Measurements from ENCODE around the gene PLXDC2. TPM values are rescaled to one million over a fixed set of nuclear protein-coding genes. Genes with fewer than 3 reads are reported as not detected.

Gene PLXDC2
- total and polyA plus RNA-seq, 4 donors, result 11.8 to 99.6 (median 40.8) TPM

DNA sequence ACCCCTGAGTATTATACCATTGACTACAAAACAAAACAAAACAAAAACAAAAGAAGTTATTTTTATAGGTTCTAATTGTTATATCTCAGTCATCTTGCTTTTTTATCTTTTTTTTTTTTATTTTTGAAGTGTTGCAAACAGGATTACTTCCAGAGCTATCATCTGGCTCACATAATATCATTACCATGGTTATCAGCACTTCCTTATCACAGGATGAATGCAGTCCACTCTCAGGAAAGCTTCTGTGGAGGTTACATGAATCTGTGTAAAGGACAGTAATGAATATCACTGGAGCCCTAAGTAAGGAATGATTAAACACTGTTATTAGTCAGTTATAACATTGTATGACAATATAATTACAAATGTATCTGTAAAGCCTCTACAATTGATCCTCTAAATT is 451.5 kb downstream of the PLXDC2 start:
- TF ChIP-seq, protein P1, sequence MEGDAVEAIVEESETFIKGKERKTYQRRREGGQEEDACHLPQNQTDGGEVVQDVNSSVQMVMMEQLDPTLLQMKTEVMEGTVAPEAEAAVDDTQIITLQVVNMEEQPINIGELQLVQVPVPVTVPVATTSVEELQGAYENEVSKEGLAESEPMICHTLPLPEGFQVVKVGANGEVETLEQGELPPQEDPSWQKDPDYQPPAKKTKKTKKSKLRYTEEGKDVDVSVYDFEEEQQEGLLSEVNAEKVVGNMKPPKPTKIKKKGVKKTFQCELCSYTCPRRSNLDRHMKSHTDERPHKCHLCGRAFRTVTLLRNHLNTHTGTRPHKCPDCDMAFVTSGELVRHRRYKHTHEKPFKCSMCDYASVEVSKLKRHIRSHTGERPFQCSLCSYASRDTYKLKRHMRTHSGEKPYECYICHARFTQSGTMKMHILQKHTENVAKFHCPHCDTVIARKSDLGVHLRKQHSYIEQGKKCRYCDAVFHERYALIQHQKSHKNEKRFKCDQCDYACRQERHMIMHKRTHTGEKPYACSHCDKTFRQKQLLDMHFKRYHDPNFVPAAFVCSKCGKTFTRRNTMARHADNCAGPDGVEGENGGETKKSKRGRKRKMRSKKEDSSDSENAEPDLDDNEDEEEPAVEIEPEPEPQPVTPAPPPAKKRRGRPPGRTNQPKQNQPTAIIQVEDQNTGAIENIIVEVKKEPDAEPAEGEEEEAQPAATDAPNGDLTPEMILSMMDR (IDR thresholded peaks at IDR 0.05; ENCODE audit: control extremely low read depth, extremely low read depth), result no peak
- H3K27me3 ChIP-seq (ENCODE audit: control insufficient read depth in 3 of 3, insufficient read depth in 3 of 3, low read length in 2 of 3), result no peaks in the 10 kb centered on the region
- no peak overlapping the region for H3K9ac ChIP-seq (ENCODE audit: insufficient read depth in 1 of 2, low read length in 2 of 2)
- peaks cover 0 to 10% (median 4%) of the 10 kb centered on the region in 4 donors for H3K36me3 ChIP-seq (ENCODE audit: control insufficient read depth in 4 of 4, insufficient read depth in 4 of 4, low read length in 4 of 4)
- no peak overlapping the region for H3K4me3 ChIP-seq
- peaks cover 0 to 5% (median 0%) of the 10 kb centered on the region in 5 donors for H3K4me1 ChIP-seq (ENCODE audit: control insufficient read depth in 5 of 5, insufficient read depth in 5 of 5, low read length in 5 of 5)
- no peak overlapping the region for H3K27ac ChIP-seq (ENCODE audit: low read depth in 1 of 2, low read length in 1 of 2)
- DNase-seq (no peak), ATAC-seq (ENCODE audit: insufficient read depth, low FRiP score) (no peak)
- no peaks in the 10 kb centered on the region for H3K9me3 ChIP-seq (ENCODE audit: control insufficient read depth in 4 of 4, insufficient read depth in 3 of 4, low read length in 3 of 4)

DNA sequence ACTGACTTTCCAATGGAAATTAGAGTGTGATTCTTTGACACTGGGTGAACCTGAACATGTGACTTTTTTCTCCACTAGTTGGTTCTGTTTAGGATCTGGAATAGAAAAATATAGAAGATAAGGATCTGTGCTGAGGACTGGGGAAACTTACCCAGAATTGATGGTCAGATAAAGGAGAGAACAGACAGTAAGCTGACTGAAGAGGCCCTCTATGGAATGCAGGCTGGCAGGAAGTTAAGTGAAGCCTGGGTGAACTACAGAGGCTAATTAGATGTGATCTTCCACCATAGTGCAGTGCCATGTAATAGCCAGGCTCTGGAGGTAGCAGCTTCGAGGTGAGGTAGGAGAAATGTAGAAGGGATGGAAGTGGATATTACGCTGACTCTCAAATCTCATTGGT is 455.3 kb downstream of the PLXDC2 start:
- H3K36me3 ChIP-seq (ENCODE audit: control insufficient read depth in 4 of 4, insufficient read depth in 4 of 4, low read length in 4 of 4), result peaks cover 0 to 9% (median 4%) of the 10 kb centered on the region in 4 donors
- WGBS, 2 donors, result 90 to 92% methylated on average over 2 of the region's 2 CpGs
- no peak overlapping the region for H3K4me3 ChIP-seq
- no peak overlapping the region for H3K27ac ChIP-seq (ENCODE audit: low read depth in 1 of 2, low read length in 1 of 2)
- no peaks in the 10 kb centered on the region for H3K9me3 ChIP-seq (ENCODE audit: control insufficient read depth in 4 of 4, insufficient read depth in 3 of 4, low read length in 3 of 4)
- no peak overlapping the region for H3K9ac ChIP-seq (ENCODE audit: insufficient read depth in 1 of 2, low read length in 2 of 2)
- H3K4me1 ChIP-seq (ENCODE audit: control insufficient read depth in 5 of 5, insufficient read depth in 5 of 5, low read length in 5 of 5), result peaks cover 0 to 8% (median 0%) of the 10 kb centered on the region in 5 donors
- no peak for DNase-seq
- no peak for ATAC-seq (ENCODE audit: insufficient read depth, low FRiP score)
- H3K27me3 ChIP-seq (ENCODE audit: control insufficient read depth in 3 of 3, insufficient read depth in 3 of 3, low read length in 2 of 3), result no peaks in the 10 kb centered on the region
- TF ChIP-seq, protein P1 (IDR thresholded peaks at IDR 0.05; ENCODE audit: control extremely low read depth, extremely low read depth), result no peak

DNA sequence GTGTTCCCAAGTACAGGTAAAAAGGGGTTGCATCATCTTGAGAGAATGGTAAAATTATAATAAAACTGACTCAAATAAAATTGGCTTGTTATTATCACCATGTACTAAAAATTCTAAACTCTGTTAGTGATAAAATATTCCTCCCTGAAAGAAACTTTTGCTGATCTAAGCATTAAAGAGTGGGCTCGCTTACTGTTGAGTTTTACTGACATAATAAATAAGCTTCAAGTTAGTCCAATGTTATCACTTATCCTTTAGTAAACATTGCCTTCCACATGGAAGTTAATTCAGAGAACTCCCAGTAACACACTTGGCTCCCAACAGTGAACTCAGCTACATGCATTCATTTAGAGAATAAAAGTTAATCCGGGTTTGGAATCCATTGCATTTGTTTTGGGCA is 456.4 kb downstream of the PLXDC2 start:
- TF ChIP-seq, protein P1 (IDR thresholded peaks at IDR 0.05; ENCODE audit: control extremely low read depth, extremely low read depth), result no peak
- H3K36me3 ChIP-seq (ENCODE audit: control insufficient read depth in 4 of 4, insufficient read depth in 4 of 4, low read length in 4 of 4), result peaks cover 0 to 9% (median 4%) of the 10 kb centered on the region in 4 donors
- H3K27ac ChIP-seq (ENCODE audit: low read depth in 1 of 2, low read length in 1 of 2), result no peak overlapping the region
- peak in 2 of 3 donors; percentile 38 to 52 for DNase-seq
- H3K4me1 ChIP-seq (ENCODE audit: control insufficient read depth in 5 of 5, insufficient read depth in 5 of 5, low read length in 5 of 5), result peaks cover 0 to 8% (median 0%) of the 10 kb centered on the region in 5 donors
- no peak overlapping the region for H3K4me3 ChIP-seq
- no peak for ATAC-seq (ENCODE audit: insufficient read depth, low FRiP score)
- no peak overlapping the region for H3K9ac ChIP-seq (ENCODE audit: insufficient read depth in 1 of 2, low read length in 2 of 2)
- no peaks in the 10 kb centered on the region for H3K27me3 ChIP-seq (ENCODE audit: control insufficient read depth in 3 of 3, insufficient read depth in 3 of 3, low read length in 2 of 3)
- 68 to 84% methylated on average over 2 of the region's 2 CpGs for WGBS, 2 donors
- no peaks in the 10 kb centered on the region for H3K9me3 ChIP-seq (ENCODE audit: control insufficient read depth in 4 of 4, insufficient read depth in 3 of 4, low read length in 3 of 4)

DNA sequence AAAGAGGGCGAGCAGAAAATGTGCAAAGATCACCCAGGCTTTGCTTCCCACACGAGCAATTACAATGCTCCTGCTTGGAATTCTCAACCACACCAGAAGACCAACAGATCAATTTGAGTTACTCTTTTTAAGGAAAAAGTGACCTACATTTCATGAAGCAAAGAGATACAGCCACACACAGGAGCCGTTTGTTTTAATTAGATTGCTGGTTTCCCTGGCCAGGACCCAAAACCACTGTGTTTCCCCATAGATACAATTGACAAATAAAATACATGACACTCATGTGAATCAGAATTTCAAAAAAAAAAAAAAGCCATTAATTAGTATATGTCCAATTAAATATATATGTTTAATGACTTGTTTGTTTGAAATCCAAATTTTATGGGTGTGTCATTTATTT is 458.3 kb downstream of the PLXDC2 start:
- TF ChIP-seq, protein P1 (IDR thresholded peaks at IDR 0.05; ENCODE audit: control extremely low read depth, extremely low read depth), result no peak
- Histone ChIP-seq H3K4me1 (ENCODE audit: control insufficient read depth in 5 of 5, insufficient read depth in 5 of 5, low read length in 5 of 5) (peaks cover 0 to 8% (median 0%) of the 10 kb centered on the region in 5 donors), H3K27me3 (ENCODE audit: control insufficient read depth in 3 of 3, insufficient read depth in 3 of 3, low read length in 2 of 3) (no peaks in the 10 kb centered on the region), H3K4me3 (no peak overlapping the region), H3K36me3 (ENCODE audit: control insufficient read depth in 4 of 4, insufficient read depth in 4 of 4, low read length in 4 of 4) (peaks cover 0 to 10% (median 4%) of the 10 kb centered on the region in 4 donors), H3K9ac (ENCODE audit: insufficient read depth in 1 of 2, low read length in 2 of 2) (no peak overlapping the region), H3K9me3 (ENCODE audit: control insufficient read depth in 4 of 4, insufficient read depth in 3 of 4, low read length in 3 of 4) (no peaks in the 10 kb centered on the region), H3K27ac (ENCODE audit: low read depth in 1 of 2, low read length in 1 of 2) (no peak overlapping the region)
- DNase-seq (no peak), ATAC-seq (ENCODE audit: insufficient read depth, low FRiP score) (no peak)
- WGBS, 2 donors, result 46 to 74% methylated on average over 3 of the region's 3 CpGs

All from lung (tissue), 12 donors.